GM12872 (cell line): ENCODE data around the gene INSR.

ENCODE experiments used
- TF ChIP-seq, protein P1 (sequence below): IDR thresholded peaks from 3 replicates; pipeline ENCODE4 v1.5.1; 2011; ENCODE audit warnings: low read depth, mild to moderate bottlenecking, low read length, moderate library complexity; ENCODE audit not compliant: insufficient read depth

The INSR gene

DNA sequence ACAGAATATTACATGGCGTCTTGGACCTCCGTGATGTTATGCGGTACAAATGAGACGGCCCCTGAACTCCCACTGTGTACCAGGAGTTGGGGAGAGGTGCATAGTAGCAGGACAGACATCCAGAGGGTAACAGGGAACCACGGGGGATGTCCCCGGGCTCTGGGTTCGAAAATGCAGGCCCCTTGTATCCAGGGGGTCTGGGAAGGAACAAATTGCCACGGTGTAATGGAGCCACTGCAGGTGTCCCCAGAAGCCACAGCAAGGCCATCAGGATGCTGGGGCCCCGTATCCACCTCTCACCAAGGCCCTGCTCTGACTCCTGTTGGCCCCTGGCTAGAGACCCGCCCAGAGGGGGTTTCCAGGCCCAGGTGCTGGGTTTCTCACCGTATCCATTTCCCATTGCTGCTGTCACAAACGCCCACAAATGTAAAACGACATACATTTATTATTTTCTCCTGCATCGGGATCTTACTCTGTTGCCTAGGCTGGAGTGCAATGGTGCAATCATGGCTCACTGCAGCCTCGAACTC, 77.8 kb downstream of the INSR start:
- TF ChIP-seq, protein P1, sequence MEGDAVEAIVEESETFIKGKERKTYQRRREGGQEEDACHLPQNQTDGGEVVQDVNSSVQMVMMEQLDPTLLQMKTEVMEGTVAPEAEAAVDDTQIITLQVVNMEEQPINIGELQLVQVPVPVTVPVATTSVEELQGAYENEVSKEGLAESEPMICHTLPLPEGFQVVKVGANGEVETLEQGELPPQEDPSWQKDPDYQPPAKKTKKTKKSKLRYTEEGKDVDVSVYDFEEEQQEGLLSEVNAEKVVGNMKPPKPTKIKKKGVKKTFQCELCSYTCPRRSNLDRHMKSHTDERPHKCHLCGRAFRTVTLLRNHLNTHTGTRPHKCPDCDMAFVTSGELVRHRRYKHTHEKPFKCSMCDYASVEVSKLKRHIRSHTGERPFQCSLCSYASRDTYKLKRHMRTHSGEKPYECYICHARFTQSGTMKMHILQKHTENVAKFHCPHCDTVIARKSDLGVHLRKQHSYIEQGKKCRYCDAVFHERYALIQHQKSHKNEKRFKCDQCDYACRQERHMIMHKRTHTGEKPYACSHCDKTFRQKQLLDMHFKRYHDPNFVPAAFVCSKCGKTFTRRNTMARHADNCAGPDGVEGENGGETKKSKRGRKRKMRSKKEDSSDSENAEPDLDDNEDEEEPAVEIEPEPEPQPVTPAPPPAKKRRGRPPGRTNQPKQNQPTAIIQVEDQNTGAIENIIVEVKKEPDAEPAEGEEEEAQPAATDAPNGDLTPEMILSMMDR = no peak

DNA sequence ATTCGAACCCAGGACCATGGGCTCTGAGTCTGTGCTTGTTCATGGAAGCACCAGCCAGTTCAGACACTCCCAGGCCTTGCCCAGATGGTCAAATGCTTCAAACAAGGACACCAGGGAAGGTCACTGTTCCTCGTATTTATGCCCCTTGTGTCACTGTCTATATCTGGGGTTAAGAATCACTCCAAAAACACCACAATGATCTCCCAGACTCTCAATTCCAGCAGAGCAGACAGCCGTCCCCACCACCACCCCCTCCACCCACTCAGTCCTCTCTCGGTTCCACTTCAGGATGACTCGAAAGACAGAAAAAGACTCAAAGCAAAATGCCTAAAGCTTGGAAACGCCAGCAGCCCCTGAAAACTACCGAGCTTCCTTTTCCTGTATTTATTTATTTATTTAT, 79.0 kb downstream of the INSR start:
- TF ChIP-seq, protein P1 = no peak

DNA sequence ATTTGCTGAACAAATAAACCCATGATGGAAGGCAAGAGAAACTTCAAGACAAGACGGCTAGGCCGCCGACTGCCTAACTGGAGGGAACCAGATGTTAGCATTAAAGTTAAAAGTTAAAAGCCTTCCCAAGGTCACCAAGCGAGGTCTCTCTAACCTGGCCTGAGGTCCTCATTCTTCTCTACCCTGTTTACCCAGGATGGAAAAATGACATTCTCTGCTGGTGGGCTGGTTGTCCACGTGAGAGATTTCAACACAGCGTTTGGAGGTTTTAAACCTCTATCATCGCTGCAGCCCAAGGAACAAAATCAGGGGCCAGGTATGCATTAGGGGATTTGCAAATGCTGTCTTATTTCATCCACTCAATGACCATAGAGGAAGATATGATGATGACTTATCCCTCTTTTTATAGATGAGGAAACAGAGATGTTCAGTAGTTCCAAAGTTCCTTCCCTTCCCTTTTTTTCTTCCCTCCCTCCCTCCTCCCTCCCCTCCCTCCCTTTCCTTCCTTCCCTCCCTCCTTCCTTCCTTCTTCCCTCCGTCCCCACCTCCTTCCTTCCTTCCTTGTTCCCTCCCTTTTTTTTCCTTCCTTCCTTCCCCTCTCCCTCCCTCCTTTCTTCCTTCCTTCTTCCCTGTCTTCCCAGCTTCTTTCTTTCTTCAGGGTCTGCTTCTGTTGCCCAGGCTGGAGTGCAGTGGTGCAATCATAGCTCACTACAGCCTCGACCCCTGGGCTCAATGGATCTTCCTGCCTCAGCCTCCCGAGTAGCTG, 79.7 kb downstream of the INSR start:
- TF ChIP-seq, protein P1 = no peak

DNA sequence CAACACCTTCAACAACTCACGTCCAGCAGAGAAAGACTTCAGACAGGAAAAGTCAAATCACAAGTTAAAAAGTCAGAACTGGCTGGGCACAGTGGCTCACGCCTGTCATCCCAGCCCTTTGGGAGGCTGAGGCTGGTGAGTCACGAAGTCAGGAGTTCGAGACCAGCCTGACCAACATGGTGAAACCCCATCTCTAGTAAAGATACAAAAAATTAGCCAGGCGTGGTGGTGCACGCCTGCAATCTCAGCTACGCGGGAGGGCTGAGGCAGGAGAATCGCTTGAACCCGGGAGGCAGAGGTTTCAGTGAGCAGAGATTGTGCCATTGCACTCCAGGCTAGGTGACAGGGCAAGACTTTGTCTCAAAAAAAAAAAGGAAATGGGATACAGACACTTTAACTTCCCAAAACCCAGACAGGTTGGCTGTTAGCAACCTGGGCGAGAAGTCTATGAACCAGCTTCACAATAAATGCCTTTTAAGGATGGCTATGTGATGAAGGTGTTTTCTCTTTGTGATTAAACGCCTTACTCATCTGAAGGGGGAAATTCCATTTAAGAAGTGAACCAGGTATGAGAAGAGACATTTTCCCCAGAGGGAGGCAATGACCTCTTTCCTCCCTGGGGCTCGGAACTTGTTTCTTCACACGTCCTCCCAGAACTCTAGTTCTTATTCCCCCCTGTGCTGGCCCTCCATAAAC, 80.4 kb downstream of the INSR start:
- TF ChIP-seq, protein P1 = no peak

DNA sequence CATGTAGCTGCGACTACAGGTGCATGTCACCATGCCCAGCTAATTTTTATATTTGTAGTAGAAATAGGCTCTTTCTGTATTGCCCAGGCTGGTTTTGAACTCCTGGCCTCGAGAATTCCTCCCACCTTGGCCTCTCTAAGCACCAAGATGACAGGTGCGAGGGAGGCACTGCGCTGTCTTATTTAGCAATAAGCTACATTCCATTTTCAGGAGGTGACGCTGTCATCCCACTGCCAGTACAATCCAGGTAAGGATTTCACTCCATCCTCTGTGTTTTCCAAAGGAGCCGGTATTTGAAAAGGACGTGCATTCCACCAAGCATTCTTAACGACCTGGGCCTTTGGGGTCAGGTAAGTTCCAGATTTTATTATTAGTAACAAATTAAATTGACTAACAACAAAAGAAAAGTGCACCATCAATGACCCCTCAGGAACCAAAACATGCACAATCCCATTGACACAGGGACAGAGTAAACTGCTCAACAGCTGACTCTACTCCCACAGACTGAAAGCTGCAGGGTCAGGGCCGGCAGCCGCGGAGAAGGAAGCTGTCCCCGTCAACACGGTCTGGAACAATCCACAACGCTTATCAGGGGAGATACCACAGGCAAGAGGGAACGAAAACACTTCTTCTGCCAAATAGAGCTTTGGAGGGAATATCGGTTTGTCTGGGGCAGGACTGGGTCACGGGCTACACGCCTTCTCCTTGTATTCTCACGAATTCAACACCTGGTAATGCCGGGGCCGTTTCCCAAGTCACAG, 82.8 kb downstream of the INSR start:
- TF ChIP-seq, protein P1 = no peak

DNA sequence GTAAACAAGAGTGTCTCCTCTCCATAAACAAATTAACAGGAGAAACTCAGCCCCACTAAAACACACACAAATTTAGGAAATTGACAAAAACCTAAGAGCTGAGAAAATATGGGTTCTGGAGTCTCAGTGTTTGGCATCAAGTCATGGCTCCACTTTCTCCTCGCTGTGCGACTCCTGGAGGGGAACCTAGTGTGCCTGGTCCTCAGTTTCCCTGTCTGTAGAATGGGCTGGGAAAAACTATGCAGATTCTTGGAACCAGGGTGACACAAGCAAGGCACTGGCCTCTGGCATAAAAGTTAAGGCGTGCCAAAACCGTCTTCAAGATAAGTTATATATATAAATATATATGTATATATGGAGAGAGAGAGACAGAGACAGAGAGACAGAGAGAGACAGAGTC, 83.9 kb downstream of the INSR start:
- TF ChIP-seq, protein P1 = no peak

DNA sequence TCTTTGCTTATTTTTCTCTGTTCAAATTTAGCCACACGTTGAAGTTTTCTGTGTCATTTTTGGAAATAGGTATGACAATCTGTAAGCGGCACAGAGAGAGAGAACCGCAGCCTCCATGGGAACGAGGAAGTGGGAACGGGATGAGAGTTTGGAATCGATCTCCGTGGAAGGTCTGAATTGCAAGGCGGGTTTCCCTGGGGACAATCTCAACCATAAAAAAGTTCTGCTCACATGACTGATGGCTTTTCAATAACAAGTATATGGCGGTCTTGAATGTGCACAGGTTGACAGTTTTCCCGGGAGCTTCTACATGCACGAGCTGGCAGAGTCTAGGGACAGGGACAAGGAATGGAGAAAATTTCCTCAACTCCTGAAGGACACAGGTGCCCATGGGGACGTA, 90.9 kb downstream of the INSR start:
- TF ChIP-seq, protein P1 = no peak
